ENCODE measurements around the gene AFAP1. TPM values are rescaled to one million over a fixed set of nuclear protein-coding genes. Genes with fewer than 3 reads are reported as not detected.

The AFAP1 gene
- total and polyA plus RNA-seq, 12 donors = 2.9 to 8.9 (median 5.8) TPM

- intact Hi-C loops (cut with DNase I) = no loop called here
- peaks cover under 1 to 35% (median 13%) of the 10 kb centered on the region in 9 donors for H3K4me1 ChIP-seq
- WGBS, 2 donors = 88 to 95% methylated on average over 17 of the region's 17 CpGs
- no peak overlapping the region for H3K4me3 ChIP-seq
- H3K9me3 ChIP-seq = no peaks in the 10 kb centered on the region
- TF ChIP-seq CTCF (IDR thresholded peaks at IDR 0.05) = no peak
- no peak overlapping the region for H3K27ac ChIP-seq
- no peak for ATAC-seq
- H3K36me3 ChIP-seq = no peaks in the 10 kb centered on the region
- H3K27me3 ChIP-seq = no peaks in the 10 kb centered on the region
- no peak for DNase-seq
These were observed 23.2 kb upstream of the AFAP1 start for GRCh38 chr4:7962609-7963508.

GRCh38 chr4:7960790-7961655 lies 21.4 kb upstream of the AFAP1 start:
- H3K4me1 ChIP-seq = peaks cover 0 to 36% (median 11%) of the 10 kb centered on the region in 9 donors
- 66 to 67% methylated on average over 19 of the region's 19 CpGs for WGBS, 2 donors
- ATAC-seq (no peak), DNase-seq (no peak)
- H3K27ac ChIP-seq = no peak overlapping the region
- H3K36me3 ChIP-seq = no peaks in the 10 kb centered on the region
- no peaks in the 10 kb centered on the region for H3K27me3 ChIP-seq
- no peak for TF ChIP-seq CTCF (IDR thresholded peaks at IDR 0.05)
- H3K9me3 ChIP-seq = no peaks in the 10 kb centered on the region
- intact Hi-C loops (cut with DNase I) = no loop called here
- H3K4me3 ChIP-seq = no peak overlapping the region

GRCh38 chr4:7960017-7960789 lies 20.5 kb upstream of the AFAP1 start:
- 75 to 76% methylated on average over 11 of the region's 11 CpGs for WGBS, 2 donors
- intact Hi-C loops (cut with DNase I) = no loop called here
- Histone ChIP-seq H3K9me3 (no peaks in the 10 kb centered on the region), H3K4me3 (no peak overlapping the region), H3K4me1 (peaks cover 0 to 32% (median 11%) of the 10 kb centered on the region in 9 donors), H3K36me3 (no peaks in the 10 kb centered on the region), H3K27me3 (no peaks in the 10 kb centered on the region), H3K27ac (no peak overlapping the region)
- ATAC-seq (peak in 1 of 8 donors; percentile 6), DNase-seq (no peak)
- no peak for TF ChIP-seq CTCF (IDR thresholded peaks at IDR 0.05)

DNA sequence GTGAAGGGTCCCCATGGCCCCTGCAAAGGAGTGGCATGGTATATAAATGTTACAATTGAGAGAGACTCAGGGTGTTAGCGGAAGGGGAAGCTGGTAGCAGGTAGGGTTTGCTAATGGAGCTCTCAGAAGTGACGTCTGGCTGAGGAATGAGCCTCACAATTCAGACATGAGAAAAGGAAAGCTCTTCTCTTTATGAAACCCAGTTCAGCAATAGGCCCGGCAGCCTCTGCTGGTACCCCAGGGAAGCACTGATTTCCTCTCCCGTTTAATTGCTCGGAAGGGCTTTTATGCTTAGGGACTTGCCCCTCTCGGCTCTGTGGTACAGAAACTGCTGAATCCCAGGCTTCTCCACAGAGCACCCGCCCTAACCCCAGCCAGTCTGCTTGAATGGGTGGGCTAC lies 19.4 kb upstream of the AFAP1 start:
- intact Hi-C loops (cut with DNase I) = no loop called here
- Histone ChIP-seq H3K36me3 (no peaks in the 10 kb centered on the region), H3K27me3 (no peaks in the 10 kb centered on the region), H3K27ac (no peak overlapping the region), H3K9me3 (peaks cover 0 to 6% (median 0%) of the 10 kb centered on the region in 11 donors), H3K4me1 (peaks cover 0 to 23% (median 5%) of the 10 kb centered on the region in 9 donors), H3K4me3 (no peak overlapping the region)
- no peak for TF ChIP-seq CTCF (IDR thresholded peaks at IDR 0.05)
- WGBS, 2 donors = 79 to 88% methylated on average over 7 of the region's 7 CpGs
- ATAC-seq = no peak
- DNase-seq = no peak
